ENCODE data around the gene RUNX1.

RUNX1 gene

DNA sequence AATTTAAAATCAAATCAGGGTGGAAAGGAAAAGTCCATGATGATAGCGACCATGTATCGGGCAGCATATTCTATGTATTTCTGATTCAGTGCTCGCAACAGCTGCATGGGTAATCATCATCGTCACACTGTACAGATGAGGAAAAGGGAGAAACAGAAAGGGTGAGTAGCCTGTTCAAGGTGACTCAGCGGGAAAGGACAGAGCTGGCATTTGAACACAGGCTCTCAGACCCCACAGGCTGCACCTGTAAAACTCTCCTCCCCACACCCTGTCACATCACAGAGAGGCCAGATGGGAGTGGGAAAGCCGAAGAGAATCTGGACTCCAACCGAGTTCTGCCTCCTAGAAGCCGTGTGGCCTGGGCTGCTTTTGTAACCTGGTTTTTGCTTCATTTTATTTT lies 14.0 kb downstream of the RUNX1 start:
- no peak for DNase-seq

DNA sequence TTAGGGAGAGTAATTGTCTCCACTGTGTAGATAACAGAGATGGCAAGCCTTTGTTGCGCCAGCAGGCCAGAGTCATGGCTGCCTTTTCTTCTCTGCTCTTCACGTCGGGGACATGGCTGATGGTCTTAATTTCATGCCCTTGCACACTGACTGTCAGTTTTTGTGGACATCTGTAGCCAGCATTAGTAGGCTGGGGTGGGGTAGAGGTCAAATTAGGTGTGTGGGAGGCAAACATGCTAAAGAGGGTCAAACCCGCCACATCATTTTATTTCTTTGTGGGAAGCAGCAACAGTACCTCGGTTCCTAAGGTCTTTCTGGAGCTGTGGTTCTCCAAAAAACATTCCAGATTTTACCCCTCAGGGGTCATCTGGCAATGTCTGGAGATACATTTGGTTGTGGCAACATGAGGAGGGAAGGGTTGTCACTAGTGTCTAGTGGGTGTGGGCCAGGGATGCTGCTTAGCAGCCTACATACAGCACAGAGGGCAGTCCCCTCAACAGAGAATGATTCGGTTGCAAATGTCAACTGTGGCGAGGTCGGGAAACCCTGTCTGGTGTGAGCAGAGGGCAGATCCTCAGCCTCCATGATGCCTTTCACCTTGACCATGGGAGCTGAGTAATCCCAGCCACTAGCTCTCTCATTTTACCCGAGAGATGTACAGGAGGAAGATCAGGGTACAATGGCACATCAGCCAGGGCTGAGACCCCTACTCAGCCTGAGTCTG lies 14.7 kb downstream of the RUNX1 start:
- DNase-seq: no peak

DNA sequence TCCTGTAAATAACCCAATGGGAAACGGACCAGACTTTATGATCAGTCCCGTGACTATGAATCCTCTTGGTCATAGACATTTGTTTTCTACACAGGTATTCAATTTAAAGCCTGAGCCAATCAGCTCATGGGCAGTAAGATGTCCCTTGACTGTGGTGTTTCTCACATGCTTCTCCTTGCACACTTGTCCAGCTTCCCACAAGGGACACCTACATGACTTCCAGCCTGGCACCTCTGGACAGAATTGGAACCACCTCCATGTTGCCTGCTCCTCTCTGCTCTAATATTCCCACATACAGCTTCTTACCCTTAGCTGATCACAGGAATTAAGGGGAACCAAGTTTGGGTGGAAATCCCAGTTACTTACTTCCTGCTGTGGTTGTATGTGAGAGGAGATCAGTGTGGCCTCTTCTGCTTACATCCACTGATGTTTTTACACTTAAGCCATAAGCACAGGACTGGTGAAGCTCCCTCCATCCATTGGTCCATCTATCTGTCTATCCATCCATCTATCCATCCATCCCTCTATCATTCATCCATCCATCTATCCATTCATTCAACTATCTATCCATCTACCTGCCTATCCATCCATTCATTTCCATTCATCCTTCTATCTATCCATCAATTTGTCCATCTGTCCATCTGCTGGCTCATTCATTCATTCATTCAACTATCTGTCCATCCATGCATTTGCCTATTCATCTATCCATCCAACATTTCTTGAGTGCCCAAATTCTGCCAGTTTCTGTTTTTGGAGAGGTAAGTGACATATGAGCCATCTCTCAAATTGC lies 16.4 kb downstream of the RUNX1 start:
- DNase-seq: no peak

DNA sequence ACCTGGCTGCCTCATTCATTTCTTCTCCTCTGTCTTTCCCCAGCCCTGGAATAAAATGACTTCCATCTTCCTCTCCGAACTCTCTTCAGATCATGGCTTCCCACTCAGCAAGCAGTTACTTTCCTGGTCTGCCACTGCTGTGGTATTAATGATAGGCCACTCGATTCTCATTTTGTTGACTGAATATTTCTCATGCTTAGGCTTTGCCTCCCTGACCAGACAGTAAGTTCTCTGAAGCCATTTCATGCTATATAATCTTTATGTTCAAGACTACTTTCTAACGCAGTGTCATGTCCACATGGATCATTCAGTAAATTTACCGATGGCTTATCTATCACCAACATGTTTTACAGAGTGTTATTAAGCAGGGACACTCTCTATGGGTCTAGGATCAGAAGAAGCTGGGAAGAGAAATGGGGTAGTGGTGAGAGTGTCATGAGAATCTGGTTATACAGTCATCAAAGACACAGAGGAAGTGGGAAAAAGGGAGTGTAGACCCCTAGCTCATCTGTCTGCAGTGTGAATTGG lies 20.6 kb downstream of the RUNX1 start:
- DNase-seq: no peak

DNA sequence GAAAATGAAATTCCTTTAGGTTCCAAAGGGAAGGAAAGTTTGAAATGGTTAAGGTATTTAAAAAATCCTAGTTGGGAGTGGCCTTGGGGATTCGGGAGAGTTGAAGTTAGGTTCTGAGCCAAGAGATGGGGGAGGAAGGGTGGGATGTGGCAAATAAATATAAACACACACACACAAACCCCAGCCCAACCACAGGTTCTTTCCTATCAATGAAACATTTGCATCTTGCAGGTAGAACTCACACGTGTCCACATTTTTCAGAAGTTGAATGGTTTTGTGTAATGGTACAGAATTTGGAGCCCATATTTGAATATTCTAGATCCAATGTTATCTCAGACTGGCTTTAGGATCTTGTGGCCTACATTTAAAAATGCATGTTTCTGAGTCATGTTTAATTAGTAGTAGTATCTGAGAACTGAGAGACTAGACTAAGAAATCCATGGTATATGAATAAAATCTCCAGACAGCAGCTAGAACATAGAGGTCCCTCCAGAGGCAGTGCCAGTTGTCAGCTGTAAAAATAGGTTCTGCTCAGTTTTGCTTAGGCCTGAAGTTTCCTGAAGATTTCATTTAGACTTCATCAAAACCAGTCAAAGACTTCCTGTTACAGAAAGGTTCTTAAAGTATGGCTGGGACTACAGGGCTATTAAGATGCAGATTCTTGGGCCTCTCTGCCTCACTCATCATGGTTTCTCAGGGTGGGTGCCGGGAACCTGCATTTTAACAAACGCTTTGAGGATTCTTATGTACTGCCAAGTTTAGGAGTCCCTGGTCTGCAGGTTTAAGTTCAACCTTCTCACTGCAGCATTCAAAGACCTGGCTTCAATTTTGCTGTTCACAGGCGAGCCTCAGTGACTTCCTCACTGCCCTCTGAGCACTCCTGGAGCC lies 21.3 kb downstream of the RUNX1 start:
- no peak for DNase-seq

DNA sequence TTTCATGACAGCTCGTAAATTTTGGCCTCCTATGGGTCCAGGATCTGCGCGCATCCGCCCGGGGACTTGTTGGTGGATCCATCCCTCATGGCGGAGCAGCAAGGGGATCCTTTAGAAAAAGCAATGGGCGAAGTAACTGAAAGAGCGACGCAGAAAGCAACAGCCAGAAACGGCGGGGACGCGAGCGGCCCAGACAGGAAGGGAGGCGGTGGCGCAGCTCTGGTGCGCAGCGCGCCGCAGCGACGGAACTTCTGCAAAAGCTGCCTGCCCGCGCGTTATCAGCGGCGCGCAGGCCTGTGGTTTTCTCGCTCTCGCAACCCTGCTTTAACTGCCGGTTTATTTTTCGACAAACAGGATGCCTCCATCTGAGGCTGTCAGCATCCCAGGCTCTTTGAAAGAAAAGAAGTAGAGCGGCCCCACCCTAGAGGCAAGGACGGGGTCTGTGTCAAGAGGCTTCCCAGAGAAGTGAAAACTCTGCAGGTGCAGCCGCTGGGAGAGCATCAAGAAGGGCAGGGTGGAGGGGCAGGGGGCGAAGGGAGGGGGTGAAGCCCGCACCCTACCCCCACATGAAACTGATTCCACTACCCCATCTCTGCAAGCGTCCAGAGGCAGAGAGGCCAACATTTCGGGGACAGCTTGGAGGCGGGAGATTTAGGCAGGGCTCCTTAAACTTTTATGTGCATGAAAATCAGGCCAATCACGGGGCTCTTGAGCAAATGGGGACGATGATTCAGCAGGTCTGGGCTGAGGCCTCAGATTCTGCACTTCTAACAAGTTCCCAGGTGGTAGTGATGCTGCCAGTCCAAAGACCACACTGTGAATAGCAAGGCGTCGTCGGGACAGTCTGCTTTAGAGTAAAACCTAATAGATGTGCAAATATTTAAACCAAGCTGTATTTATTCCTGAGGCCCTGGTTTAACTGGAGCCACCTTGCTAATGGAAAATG lies 22.2 kb downstream of the RUNX1 start:
- DNase-seq: no peak

DNA sequence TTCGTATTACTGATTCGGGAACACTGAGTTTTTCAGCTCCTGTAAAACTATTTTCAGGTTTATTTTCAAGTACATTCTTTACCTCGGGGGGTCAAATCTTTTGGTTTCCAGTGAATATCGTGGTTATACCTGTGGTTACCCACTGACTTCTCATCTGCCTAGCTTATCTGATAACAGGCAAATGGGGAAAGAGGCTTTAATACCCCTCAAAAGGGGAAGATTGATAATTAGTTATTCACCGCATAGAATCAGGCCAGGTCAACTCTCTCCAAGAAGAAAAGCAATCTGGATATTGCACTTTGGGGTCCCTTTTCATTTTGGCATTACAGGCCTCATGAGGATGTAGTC lies 23.0 kb downstream of the RUNX1 start:
- DNase-seq: no peak

DNA sequence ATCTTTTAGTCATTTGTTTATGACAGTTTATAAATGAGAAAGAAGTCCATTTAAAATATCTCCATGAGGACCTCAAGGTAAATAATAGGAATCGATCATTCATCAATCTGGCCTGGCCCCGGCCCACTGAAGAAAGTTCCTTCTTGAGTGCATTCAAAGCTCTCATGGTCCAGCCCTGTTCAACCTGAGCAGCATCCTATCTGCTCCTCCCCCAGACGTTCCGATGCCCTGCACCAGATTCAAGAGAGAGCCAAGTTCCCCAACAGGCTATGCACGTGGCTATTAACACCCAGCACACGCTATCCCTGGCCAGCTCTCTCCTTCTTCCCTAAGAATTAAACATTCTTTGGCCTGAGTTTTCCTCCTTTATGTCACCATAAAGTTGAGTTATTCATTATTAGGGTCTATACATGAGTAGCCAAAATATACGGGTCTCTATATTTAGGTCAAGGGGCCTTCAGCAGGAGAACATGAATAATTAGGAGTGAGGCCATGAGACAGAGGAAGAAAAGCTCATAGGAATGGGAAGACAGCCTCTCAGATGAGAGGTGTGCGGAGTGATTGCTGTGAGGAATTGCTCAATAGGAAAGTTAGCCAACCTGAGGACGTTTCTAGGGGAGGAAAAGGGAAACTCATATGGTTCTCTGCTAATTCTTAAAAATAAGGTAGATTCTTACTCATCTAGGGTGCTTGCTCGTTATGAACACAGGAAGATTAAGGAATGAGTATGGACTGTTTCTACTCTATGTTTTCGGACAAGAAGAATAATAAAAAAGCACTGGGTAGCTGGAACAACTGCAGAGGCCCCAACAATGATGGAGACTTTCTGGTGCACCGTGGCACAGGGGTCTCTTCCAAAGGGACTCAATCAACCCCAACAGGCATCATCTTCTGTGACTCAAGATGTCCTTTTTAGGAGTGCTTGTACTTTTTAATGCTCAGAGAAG lies 23.6 kb downstream of the RUNX1 start:
- DNase-seq: no peak

DNA sequence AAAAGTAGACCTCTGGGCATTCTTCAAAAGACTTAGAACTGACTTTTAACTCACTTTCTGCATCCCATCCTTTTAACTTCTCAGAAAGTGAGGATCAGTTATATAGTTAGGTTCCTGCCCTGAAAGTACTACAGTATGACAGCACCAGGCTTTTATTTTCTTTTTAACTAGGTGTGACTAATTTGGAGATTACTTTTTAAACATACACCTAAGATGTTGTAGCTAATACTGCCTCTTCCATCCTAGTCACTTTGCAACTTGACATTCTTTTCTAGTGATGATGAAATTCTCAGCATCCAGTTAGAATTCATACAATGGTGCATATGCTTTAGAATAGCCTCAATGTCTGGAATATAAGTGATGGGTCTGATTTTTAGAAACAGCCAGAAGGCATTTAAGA lies 24.6 kb downstream of the RUNX1 start:
- DNase-seq: no peak

DNA sequence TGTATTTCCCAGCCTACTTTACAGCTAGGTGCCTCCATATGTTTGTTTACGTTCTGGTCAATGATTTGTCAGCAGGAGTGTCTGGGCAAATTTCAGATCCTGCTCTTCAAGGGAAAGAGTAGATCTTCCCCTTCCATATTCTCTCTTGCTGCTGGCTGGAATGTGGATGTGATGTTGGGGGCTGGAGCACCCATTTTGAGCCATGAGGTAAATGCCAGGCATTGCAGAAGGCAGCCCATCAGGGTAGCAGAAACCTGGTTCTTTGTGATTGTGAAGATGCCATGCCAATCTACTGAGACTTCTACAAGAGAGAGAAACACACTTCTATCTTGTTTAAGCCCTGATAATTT lies 25.1 kb downstream of the RUNX1 start:
- DNase-seq: no peak

DNA sequence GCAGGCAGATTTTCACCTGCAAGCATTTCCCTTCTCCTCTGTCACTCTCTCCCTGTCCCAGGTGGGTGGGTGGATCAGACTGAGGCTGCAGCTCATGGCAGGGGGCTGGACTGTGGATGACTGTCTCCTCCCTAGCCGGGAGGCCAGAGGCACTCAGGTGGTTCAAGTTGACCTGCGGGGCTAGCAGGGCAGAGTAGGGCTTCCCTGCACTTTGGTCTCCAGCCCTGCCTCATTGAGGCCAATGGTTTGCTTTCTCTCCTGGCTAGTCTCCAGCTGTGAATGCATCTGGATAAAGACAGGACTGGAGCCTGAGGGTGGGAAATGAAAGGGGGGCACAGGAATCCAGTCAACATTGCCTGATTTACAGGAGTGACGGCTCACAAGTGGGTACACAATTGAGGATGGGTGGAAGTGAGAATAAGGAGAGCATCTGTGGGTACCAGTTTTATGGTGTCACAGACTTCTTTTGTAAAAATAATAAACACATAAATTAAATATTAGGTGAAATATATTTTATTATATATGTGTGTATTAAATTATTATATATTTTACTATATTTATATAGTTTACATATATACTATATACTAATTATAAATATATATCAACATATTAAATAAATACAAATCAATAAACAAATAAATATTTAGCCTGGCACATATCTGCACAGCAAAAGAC lies 25.6 kb downstream of the RUNX1 start:
- no peak for DNase-seq

DNA sequence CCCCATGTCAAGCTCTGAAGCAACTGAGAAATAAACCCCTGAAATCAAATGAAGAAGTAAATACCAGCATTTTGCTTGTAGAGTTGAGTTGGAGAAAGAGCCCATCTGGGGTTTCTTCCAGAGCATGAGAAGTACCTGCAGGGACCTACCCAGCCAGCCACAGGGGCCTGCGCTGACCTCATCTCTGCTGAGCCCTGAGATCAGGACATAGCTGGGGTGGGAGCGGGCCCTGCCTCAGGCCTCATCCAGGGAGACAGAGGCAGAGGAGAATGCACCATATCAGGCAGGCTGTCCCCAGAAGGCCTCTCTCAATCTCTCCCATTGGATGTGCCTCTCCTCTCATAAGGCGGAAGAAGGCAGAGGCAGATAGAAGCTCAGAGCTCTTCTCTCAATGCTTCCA lies 27.6 kb downstream of the RUNX1 start:
- DNase-seq: no peak

DNA sequence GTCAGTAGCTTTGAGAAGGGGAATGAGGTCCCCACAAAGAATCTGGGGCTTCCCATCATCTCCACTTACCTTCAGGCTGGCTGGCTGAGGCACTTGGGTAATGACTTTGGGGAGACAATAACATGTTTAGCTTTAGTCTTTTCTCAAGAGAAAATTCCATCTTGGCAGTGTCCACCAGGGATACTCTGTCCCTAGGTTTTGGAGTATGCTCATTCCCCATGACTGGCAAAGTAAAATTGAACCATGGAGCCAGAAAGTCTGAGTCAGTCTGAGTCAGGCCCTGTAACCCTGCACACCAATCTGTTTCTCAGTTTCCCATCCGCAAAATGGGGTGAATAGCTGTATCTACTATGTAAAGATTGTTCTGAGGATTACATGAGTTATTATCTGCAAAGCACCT lies 28.2 kb downstream of the RUNX1 start:
- no peak for DNase-seq

DNA sequence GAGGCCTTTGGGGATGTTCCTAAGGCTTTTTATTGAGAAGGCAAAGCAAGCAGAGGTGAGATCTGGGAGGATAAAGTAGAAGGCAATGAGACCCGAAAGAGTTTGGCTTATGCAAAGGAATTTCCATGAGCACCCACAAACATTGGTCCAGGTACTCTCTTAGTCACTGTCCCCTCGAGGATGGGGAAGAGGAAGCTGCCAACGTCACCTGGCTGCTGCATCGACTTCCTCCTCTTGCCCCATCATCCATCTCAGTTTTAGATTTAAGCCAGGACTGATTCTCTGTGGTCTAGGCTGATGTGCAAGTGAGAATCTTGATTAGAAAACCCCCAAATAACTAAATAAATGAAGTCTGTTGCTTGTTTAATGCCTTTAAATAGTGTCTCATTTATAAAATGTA lies 28.7 kb downstream of the RUNX1 start:
- DNase-seq: no peak

DNA sequence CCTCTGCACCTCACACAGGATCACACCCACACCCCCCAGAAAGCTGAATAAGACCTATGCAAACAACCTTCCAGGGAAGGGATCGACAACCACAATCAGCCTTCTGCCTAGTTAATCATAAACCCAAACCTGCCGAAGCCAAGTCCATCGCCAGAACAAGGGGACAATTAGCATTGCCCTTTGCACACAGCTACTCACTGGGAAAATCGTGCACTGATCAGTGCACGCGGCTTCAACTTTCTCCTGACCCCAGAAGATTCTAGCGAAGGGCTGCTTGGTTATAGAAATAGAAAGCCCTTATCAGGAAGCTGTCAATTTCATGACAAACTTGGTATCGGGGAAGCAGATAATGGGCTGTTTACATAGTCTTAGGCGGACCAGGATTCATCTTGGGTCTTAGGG lies 29.5 kb downstream of the RUNX1 start:
- no peak for DNase-seq

DNA sequence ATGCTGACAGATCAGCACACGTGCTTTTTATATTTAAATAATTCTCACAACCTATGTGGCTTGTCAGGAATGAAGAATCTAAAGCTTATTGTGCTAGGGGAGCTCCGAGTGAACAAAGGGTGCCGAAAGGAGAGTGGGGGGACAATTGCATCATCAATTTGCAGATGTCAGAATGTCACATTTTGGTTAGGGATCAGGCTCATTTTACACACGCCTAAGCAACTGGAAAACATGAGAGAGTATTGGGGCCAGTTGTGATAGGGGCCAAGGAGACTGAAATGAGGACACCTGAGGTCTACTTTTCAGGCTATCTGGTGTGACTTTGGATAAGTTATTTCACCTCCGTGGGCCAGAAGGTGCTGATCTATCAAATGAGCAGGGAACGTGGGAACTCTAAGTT lies 31.8 kb downstream of the RUNX1 start:
- DNase-seq: no peak

DNA sequence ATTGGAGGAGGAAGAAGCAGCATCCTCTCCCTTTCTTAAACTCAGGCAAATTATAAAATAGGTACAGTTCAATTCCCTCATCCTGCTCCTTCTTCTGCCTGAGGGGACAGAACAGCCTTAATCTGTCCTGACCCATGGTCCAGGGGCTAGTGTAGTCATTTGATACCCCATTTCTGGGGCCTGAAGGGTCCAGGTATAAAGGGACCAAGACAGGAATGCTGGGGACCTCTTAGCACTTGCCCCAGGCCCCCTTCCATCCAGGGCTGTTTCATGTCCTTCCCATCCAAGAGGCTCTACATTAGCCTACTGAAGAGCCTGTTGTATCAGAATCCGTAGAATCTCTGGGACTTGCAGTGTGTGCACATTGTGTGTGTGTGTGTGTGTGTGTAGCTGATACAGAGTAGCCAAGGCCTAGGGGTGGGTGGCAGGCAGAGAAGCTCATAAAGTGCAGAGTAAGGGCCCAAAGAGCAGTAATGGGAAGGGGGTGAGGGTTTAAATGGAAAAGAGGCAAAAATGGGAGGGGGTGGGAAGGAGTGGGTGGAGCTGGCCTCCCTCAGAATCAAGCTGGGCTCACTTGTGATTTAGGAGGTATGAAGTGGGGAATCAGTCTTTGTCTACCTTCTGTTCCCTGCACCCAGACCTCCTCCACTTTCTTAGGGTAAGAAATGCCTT lies 32.4 kb downstream of the RUNX1 start:
- no peak for DNase-seq

DNA sequence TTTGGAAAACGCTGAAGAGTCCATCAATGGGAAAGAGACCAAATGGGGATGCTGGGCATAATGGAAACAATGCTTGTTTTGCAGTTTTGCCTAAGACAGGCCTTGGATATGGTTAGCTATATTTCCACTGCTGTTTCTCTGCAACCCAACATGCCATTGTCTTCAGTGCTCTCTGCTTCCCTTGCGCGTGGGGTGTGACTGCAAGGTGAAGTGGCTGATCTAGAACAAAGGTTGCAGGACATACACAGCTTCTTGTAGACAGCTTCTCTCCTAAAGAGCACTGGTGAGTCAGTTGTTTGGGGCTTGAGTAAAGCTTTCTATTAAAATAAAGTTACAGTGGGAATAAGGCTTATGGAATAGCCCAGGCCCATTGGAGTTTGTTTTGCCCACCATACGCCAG lies 33.0 kb downstream of the RUNX1 start:
- no peak for DNase-seq

DNA sequence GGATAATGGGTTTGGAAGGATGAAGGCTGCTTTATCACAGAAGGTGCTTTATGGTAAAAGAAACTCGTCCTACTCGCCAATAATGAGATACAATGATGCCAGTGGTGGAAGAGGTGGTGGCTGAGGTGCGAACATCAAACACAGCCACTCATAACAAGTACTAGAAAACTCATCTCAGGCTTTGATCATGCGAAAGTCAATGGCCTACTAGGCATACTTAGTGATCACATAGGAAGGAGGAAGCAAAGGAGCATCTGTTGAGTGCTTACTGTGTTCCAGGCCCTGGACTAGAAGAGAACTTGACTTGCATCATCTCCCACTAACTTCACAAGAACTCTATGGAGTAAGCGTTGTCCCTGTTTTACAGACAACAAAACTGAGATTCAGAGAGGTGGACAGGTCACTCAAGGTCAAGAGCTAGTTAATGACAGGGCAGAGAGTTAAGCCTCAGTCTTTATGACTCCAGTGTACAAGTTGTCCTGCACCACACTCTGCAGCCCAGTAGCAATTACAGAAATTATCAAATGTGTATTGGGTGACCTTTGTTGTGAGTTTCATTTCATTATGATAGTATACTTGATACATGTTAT lies 33.6 kb downstream of the RUNX1 start:
- no peak for DNase-seq
